ELF-1 (cell line): Measurements from ENCODE around the gene METTL26.

Experiments used
- DNase-seq: peaks from one replicate; pipeline ENCODE4 v3.0.0-alpha.2; 2016; ENCODE audit warnings: low read depth, low spot score

METTL26 gene

DNA sequence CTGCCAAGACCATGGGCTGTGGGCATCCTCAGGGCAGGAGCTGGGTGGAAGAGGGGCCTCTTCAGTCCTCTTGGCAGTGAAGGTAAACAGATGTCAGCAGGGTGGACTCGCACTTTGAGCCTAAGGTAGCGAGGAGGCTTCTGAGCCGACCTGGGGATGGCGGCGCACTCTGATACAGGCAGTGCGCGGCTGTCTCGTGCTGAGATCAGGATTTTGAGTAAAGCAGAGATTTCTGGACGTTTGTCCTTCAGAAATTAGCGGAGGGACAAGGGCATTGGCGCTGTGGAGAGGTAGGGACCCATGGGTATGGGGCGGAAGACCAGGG lies 39.4 kb downstream of the METTL26 start:
- no peak for DNase-seq

DNA sequence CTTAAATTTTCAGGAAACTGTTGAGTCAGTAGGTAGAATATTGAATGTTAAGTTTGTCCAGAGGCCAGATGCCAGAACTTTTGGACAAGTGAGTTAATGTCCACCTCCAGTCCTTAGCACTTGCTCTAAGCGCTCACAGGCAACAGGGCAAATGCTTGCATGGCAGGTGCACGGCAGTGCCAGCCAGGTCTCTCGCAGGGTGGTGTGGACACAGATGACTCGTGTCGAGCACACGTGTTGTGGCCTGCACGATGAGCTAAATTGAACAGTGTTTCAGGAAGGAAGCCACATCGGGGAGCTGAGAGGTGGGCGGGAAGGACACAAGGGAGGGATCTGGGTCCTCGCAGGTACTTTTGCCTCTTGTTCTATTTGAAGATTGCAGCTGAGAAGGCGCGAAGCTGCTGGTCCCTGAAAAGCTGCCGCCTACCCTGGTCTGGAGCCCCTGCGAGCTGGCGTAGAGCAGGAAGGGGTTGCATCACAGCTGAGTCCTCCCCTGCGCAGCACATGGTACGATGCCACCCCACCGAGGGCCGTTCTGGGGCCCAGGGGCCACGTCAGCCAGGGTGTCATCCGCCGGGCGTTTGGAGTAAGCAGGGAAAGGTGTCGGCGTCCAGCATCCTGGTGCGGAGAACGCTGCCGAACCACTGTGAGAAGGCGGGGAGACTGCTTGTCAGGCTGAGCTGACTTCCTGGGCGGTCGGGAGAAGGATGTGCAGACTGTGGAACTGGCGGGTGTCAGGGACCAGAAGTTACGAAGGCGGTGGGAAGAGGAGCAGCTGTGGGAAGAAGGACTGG lies 40.0 kb downstream of the METTL26 start:
- DNase-seq: no peak

DNA sequence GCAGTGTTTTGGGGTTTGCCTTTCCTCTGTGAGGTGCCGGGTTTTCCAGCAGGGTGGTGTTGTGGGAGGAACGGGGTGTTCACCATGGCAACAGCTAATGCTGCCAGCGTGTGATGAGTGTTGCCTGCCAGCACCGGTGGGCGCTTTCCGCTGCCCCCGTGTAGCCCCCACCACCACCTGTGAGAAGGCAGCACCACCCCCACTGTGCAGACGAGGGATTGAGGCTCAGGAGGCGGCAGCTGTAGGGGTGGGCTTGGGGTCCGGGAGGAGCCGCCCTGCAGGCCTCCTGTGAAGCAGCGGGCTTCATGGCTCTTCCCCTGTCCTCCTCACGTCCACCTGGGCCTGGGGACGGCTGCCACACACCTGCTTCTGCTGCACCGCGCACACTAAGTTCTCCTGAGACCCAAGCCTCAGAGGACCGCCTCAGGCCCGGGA lies 41.0 kb downstream of the METTL26 start:
- DNase-seq: no peak

DNA sequence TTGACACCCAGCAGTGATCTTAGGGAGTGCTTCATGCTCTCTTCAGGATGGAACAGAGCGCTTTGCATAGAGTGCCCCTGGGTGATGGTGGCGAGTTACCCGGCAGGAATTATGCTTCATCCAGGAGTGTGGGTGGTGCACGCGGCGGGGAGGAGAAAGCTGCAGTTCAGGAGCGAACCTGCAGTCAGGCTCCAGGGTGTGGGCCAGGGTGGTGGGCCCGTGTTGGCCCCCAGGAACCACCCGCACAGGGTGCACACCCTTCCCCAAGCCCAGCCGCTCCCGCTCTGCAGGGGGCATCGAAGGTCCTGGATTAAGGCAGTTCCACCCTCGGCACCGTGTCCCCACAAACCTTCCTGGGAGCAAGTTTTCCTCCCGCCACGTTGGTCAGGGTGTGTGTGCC lies 42.3 kb downstream of the METTL26 start:
- no peak for DNase-seq

DNA sequence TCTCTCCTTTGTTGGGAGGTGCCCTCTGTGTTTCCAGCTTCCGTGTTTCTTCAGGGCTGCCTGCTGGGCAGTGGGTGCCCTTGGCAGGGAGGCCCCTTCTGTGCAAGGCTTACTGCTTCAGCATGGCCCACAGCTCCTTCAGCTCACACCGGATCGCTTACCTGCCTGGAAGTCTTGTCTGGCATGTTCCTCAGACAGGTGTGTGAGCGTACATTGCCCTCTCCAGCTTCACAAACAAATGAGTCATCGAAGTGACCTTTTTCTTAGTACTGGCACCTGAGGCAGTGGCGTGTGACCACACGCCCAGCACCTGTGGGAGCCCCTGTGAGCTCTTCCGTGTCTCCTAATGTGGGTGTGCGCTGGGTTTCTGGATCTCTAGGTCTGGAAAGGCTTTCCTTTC lies 42.7 kb downstream of the METTL26 start:
- DNase-seq: no peak

DNA sequence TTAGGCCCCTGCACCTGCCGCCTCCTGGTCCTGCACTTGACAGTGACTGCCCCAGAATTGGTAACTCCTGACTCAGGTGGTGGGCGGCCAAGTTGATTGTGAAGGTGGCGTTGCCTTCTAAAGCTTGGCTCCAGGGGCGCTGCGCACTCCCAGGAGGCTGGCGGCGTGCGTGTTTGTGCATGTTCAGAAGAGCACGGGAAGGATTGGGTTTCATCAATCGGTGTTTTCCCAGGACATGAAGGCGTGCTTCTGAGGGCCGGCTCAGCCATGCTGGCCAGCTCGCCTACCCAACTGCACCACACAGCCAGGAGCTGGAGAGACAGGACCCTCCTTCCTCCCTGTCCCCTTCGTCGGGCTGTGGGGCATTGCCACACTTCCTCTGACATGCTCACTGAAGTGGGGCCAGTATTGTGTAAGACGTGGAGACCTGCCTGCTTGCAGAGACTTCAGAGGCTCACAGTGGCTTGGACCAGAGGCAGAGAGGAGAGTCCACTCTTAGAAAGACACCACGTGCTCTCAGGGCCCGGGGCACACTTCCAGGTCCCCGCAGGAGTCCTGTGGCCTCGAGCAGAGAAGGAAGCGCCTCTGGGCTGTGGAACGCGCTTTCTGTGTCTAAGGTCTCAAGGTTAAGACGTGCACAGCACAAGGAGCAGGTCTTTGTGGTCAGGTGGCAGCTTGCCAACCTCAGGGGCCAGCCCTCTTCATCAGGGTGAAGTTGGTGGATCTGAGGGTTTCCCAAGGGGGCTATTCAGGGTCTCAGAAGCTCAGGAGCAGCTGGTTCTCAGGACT lies 43.4 kb downstream of the METTL26 start:
- DNase-seq: no peak

DNA sequence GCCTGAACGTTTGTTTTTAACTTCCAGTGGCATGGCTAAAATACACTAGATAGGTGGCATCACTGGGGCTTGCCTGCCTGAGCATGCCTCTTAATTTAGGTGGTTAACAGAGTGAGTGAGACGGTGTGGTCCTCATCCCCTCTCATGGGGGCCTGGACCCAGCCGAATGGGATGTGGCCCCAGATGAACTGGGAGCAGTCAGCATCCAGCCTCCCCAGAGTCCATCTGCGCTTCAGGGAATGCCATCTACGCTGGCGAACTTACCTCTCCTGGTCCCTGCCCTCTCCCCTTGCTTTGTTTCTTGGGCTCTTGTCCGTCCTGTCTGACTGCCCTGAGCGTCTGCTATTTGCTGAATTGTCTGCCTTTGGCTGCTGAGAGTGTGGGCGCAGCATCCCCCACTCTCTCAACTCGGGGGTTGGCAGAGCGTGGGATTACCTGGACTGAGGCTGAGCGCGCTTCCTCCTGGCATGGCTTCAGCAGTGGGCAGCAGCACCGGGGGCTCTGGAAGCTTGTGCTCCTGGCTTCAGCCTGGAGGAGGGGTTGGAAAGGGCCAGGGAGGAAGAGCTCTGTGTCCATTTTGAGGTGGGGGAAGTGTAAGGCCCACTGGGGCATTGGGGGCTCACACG lies 44.1 kb downstream of the METTL26 start:
- no peak for DNase-seq

DNA sequence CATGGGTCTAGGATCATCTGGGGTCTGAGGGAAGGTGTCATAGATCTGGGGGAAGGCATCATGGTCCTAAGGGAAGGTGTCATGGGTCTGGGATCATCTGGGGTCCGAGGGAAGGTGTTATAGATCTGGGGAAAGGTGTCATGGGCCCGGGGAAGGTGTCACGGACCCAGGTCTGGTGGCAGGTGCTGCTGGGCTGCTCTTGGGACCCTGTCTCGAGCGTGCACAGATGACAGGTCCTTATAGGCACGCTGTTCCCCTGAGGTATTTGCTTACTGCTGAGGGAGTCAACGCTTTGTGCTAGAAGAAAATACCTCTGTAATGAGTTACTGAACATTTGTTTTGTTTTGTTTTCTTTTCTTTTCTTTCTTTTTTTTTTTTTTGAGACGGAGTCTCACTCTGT lies 44.9 kb downstream of the METTL26 start:
- DNase-seq: no peak

DNA sequence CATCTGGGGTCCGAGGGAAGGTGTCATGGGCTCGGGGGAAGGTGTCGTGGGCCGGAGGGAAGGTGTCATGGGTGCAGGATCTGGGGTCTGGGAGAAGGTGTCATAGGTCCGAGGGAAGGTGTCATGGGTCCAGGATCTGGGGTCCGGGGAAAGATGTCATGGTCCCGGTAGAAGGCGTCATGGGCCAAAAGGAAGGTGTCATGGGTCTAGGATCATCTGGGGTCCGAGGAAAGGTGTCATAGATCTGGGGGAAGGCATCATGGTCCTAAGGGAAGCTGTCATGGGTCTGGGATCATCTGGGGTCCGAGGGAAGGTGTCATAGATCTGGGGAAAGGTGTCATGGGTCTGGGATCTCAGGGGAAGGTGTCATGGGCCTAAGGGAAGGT lies 45.3 kb downstream of the METTL26 start:
- DNase-seq: no peak

DNA sequence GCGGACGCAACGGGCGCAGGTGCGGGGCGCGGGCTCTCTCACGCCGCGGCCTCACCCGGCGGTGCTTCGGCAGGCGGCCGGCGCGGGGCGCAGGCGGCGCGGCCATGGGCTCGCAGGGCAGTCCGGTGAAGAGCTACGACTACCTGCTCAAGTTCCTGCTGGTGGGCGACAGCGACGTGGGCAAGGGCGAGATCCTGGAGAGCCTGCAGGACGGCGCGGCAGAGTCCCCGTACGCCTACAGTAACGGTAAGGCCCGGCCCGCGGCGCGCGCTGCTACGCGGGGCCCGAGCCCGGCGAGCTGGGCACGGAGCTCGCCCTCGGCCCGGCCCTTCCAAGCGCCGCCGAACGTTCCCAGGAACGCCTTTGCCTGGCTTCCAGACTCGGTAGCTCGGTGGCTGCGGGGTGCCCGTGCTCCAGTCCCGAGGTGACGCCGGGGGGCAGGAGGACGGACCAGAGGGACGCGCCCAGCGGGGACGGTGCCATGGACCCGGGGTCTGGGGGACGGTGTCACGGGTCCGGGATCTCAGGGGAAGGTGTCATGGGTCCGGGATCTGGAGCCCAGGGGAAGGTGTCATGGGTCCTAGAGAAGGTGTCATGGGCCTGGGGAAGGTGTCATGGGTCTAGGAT lies 45.8 kb downstream of the METTL26 start:
- peak; percentile 32 for DNase-seq

DNA sequence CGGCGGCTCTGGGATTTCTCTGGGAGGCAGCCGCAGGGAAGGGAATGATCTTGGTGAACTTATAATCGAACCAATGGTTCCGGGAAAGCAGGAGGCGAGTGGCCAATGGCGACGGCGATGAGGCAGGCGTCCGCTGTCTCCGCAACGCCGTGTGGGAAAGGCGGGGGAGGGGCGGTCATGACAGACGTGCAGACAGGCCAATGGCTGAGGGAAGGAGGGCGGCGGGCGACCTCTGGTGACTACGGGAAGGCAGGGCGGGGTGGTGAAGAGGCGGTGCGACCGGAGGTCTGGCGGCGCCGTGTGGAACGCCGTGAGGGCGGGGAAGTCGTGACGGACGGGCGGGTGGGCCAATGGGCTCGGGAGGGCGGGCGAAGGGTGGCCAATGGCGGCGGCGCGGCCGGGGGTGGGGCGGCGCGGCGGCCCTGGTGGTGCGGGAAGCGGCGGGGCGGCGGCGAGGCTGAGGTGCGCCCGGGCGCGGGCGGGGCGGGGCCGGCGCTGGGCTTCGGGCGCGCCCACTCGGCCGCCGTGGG lies 46.4 kb downstream of the METTL26 start, which contains the start of gene RAB40C:
Gene RAB40C (plus strand): TSS at position 409 of the 530 bp plus-strand sequence. CDS start 226 bp downstream, outside the sequence.
- peak; percentile 97 for DNase-seq

DNA sequence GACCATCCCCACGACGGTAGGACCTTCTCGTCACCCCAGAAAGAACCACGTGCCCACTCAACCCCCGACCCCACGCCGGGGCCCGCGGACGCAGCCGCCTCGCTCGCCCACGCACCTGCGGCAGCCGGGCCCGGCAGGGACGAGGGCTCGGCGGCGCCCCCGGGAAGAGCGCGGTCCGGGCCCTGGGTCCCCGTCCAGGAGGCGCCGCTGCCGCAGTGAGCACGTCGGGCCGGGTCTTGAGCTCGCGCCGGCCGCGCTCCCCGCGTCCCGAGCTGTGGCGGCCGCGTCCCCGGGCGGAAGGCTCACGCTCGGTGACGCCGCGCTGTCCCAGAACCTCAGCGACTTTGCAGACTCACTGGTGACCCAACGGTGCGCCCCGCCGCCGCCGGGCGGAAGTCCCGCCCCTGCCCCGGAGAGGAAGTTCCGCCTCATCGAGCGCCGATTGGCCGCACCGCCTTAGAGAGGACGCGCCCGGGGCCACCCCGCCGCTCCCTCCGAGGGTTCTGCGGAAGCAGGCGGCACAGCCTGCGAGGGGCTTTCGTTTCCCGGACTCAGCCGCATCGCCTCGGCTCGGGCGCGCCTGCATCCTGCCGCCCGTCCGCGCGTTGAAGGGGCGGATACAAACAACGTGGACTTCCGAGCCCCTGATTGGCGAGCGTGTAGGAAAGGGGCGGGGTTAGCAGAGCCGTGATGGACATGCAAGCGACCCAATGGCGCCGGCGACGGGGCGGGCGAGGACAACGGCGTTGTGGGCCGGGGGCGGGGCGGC lies 47.0 kb downstream of the METTL26 start:
- peak; percentile 98 for DNase-seq

DNA sequence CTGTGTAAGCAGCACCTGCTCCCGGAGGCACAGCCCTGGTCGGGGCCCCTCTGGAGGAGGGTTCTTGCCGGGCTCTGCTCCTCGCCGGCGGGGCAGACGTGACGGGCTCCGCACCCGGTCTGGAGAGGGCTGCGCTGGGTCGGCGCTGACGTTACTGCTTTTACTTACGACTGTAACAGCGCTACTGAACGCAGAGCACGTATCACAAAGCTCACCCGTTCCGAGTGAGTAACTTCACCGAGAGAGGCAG lies 47.5 kb downstream of the METTL26 start:
- peak; percentile 67 for DNase-seq

DNA sequence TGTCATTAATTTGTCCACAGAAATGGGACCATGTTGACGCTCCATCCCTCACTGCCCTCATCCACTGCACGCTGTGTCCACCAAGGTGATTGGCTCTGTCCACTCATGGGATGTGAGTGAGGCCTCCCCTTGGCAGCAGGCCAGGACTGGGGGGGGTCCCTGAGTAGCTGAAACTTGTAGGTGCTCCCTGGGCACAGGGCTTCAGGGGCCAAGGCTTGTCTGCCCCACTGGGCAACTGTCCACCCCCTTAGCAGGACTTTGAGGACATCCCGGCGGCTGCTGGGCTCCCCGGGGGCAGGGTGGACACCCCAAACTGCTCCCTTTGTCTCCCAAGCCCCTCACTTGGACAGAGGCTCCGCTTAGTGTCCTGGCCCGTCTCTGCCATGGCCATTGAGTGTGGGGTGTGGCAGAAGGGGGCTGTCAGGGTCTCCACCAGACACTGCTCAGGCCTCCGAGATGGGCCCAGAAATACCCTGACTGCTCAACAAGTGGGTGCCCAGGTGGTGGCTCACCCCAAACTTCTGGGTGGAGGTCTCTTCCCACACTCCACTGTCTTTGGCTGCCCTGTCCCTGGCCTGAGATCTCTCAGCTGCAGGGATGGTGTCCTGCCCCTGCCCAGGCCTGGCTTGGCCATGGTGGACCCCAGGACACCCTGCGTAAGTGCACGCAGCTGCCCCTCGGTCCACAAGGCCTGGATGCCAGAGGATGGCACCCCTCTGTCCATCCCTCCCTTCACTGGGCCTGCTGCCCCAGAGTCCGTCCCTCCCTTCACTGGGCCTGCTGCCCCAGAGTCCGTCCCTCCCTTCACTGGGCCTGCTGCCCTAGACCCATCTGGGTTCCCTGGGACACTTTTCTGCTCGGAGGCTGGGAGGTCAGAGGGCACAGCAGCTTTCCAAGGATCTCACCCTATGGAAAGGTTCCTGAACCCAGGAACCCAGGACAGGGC lies 49.2 kb downstream of the METTL26 start:
- no peak for DNase-seq

DNA sequence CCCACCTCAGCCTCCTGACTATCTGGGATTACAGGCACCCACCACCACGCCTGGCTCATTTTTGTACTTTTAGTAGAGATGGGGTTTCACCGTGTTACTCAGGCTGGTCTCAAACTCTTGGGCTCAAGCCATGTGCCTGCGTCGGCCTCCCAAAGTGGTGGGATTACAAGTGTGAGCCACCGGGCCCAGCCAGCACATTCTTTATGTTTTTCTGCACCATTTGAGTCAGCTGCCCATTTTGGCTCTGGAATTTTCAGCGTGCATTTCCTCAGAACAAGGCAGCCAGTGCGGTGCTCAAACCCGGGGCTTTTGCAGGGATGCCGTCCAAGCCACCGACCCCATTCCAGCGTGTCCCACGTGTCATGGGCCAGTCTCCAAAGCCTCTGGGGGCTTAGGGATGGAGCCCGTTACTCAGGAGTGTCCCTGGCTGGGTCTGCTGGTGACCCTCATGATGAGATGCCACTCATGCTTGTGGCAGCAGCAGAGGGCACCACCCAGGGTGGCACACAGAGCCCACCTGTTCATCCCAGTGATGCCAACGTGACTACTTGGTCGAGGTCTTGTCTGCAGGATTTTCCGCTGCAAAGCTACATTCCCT lies 50.0 kb downstream of the METTL26 start:
- no peak for DNase-seq

DNA sequence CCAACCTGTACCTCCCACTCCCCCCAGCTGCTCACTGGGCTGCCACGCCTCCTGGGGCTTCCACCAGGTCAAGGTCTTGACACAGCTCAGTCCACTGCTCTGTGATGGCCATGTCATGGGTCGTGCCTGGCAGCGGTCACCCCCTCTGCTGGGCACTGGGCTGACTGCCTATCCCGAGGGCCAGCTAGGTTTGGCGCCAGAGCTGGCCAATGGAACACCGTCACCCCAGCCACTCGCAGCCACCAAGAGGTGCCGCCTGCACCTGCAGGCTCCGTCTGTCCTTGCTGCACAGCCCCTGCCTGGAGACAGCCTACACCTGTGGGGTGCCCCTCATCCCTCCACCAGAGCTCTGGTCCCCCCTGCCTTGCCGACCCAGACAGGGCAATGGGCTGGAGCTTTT lies 50.8 kb downstream of the METTL26 start:
- peak; percentile 35 for DNase-seq
